Fibroblast of the aortic adventitia (primary cell): Measurements from ENCODE around the gene CHRM3. TPM values are rescaled to one million over a fixed set of nuclear protein-coding genes. Genes with fewer than 3 reads are reported as not detected.

Source experiments
- DNase-seq: peaks from one replicate; pipeline ENCODE4 v3.0.0-alpha.2; 2010; ENCODE audit warnings: low read depth
- H3K4me3 ChIP-seq: 2 replicates; pipeline ENCODE4 v1.5.1; 2011; ENCODE audit warnings: low read depth, mild to moderate bottlenecking, control low read depth, low read length, moderate library complexity
- CTCF ChIP-seq: IDR thresholded peaks from 2 replicates; pipeline ENCODE4 v1.5.1; 2011; ENCODE audit warnings: mild to moderate bottlenecking, low read length, control low read depth, inconsistent platforms; ENCODE audit not compliant: insufficient read depth
- total RNA-seq: library from RNA; depleted of rRNA; stranded (reverse); fragments of >200 nt; gene quantifications from 2 replicates; pipeline ENCODE4 v1.2.3, GENCODE V29; 2012; ENCODE audit warnings: low replicate concordance

The CHRM3 gene
- total RNA-seq, 1 donor, result 0.09 TPM

- no peak for TF ChIP-seq CTCF
- H3K4me3 ChIP-seq, result no peak overlapping the region
- DNase-seq, result no peak
These were observed 7.7 kb downstream of the CHRM3 start for GRCh38 chr1:239394107-239394506.

- no peak overlapping the region for H3K4me3 ChIP-seq
- TF ChIP-seq CTCF, result no peak
- DNase-seq, result no peak
These were observed 27.5 kb downstream of the CHRM3 start for GRCh38 chr1:239413916-239414315.

GRCh38 chr1:239417221-239417620 is 30.9 kb downstream of the CHRM3 start:
- no peak for DNase-seq
- no peak overlapping the region for H3K4me3 ChIP-seq
- no peak for TF ChIP-seq CTCF

- DNase-seq, result no peak
- H3K4me3 ChIP-seq, result no peak overlapping the region
- no peak for TF ChIP-seq CTCF
These were observed 31.7 kb downstream of the CHRM3 start for GRCh38 chr1:239417986-239418640.

GRCh38 chr1:239418681-239419080 is 32.3 kb downstream of the CHRM3 start:
- DNase-seq, result no peak
- TF ChIP-seq CTCF, result no peak
- no peak overlapping the region for H3K4me3 ChIP-seq

GRCh38 chr1:239421811-239422210 is 35.4 kb downstream of the CHRM3 start:
- DNase-seq, result no peak
- no peak for TF ChIP-seq CTCF

GRCh38 chr1:239422818-239423217 is 36.5 kb downstream of the CHRM3 start:
- no peak for TF ChIP-seq CTCF
- no peak overlapping the region for H3K4me3 ChIP-seq
- no peak for DNase-seq

More at GRCh38 chr1:239421811-239422210, 35.4 kb downstream of the CHRM3 start:
- no peak overlapping the region for H3K4me3 ChIP-seq
